HG03139 (cell line): ENCODE data around the gene ILKAP.
"Not testable (repeated sequence)": the region's sequence is repeated elsewhere in the genome, so short reads cannot be mapped to it uniquely, and the experiment has no call there.

Experiments
- ATAC-seq: cut with Tn5 transposase; IDR thresholded peaks from one replicate; pipeline ENCODE4 v1.9.1; 2021; ENCODE audit not compliant: unreplicated experiment

Gene ILKAP

DNA sequence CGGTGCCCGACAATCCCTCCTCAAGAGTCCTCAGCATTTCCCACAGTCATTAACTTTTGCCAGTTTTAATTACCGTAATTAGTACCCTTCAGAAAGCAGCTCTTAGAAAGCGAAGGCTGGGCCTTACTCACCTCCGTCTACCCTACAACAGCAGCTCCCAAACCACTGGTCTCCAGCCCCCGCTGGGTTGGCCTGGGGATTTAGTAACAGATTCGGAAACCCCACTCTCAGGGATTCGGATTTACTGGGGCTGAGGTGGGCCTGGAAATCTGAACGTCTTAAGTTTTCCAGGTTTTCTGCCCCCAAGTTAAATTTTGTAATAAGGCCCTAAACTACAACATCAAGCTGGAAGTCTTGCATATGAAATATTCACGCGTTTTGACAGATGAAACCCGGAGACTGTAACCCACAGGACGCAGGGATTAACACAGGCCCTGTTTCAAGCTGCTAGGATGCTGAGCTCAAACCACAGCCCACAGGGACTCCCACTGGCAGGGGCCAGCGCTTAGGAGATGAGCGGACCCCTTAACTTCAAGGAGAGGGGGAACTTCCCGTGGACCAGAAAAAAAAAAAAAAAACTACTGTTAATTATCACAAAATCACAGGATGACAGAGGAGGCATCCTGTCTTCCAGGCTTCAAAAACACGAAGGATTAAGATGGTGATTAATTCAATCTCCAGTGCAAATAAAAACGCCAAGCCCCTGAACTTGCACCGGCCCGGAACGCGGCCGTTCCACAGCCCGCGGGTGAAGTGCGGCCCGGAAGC lies 985 bp downstream of the ILKAP start:
- no peak for ATAC-seq

DNA sequence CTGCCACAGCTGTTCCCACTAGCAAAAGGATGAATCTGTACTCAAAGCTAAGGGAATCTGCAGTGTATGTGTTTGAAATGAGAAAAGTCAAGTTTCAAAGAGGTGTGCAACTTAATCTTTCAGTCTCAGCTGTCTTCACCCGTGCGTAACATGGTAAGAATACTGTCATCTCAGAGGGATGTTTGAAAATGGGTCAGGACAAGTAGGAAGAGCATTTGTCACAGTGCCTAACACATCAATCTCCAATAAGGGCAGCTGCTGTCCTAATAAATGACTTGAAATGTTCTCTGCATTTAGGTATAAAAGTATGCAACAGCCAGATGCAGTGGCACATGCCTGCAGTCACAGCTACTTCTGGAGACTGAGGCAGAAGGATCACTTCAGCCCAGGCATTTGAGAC lies 13.1 kb downstream of the ILKAP start:
- no peak for ATAC-seq

DNA sequence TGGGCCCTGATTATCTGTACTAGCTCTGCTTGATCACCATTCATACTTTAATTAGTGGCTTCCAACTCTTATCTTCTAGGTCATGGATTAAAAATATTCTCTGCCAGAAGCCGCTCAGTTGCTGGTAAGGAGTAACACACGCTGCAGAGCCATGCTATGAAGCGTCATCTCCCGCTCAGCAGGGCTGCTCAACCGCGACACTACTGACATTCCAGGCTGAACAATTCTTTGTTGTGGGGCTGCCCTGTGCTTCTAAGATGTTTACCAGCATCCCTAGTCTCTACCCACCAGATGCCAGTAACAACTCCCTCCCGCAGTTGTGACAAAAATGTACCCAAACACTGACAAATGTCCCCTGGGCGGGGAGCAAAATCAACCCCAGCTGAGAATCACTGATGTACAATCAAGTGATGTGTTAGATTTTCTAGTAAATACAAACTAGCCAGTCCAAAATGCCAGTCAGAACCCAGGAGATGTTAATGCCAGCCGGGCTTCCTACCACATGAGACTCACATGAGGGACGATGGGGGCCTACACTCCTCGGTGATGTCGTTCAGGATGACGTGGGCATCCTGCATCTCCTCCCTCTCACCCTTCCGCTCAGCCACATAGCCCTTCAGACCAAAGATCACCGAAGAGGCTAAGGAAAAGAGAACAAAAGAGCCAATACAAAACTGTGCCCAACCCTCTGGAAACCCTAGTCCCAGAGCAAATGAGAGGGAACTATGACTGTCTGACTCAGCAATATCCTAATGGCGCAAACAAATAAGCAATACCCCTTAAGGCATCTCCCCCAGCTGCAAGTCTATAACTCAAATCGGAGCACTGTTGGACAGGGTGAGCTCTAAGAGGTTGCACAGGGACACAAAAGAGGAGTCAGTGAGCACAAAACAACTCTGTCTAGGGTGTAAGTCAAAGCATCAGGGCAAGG lies 15.6 kb downstream of the ILKAP start:
- ATAC-seq: no peak

DNA sequence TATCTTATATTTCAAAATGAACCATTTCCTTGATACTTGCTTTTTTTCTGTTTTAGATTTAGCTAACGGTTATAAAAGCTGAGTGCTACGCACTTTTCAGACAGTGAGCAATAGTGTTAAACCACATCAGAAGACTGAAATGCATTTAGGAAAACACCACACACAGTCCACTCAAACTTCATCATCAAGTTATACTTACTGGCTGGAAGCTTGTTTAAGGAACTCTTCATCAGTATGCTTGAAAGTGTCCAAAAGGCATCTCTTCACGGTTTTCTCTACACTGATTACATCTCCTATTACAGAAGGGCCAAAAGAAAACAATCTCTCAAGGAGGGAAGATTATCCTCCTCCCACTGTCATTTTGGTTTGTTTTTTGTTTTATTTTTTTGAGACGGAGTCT lies 19.7 kb downstream of the ILKAP start:
- ATAC-seq: no peak

- no peak for ATAC-seq
Measured at GRCh38 chr2:238182362-238182761, 21.1 kb downstream of the ILKAP start.

DNA sequence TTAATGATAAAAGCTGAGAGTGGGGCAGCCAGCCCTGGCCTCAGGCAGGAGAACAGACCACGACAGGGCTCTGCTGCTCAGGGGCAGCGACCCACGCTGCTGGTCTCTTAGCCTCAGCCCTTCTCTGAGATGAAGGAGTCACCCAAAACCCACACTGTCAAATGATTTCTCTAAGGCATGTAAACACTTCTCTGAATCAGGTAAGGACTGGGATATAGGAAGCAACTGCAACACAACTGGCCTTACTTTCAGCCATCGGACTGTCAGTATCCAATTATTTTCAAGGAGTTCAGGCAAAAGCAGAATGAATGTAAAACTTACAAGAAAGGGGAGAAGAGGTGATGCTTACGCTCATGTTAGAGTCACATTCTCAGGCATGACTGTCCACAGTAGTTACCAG lies 22.9 kb downstream of the ILKAP start:
- no peak for ATAC-seq

DNA sequence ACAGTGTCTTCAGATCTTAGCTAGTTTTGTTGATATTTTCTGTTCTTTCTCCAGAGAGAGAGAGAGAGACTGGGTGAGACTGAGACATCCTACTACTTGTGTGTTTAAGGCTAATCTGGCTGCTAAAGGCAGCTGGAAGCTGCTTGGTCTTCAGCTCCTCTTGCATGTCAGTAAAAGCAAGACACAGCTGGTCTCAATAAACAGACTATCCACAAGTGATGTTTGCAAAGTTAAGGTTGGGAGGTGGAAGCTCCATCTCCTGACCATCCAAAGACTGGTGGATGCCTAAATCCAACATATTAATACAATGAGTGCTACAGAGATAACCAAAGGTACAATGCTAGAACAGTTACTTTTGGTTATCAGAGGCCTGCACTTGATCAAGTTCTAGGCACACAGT lies 26.9 kb downstream of the ILKAP start:
- ATAC-seq: no peak

- no peak for ATAC-seq
Measured at GRCh38 chr2:238174701-238175100, 28.8 kb downstream of the ILKAP start.

DNA sequence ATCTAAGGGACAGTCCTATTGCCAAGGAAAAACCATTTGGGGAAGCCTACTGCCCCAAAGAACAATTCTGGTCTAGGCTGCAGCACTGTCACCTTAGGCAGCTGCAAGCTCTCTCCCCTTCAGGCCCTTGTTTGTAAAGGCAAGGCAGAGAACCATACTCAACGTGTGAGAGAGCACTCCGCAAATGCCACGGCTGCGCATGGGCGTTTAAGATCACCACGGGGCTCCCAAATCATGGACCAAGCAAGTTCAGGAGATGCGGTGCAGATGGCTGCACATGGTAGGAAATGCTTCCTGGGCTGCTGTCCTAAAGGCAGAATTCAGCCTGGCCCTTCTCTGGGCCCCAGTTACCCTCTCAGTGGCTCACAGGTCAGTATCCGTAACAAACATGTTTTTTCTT lies 29.2 kb downstream of the ILKAP start:
- no peak for ATAC-seq

- no peak for ATAC-seq
Measured at GRCh38 chr2:238173692-238174091, 29.8 kb downstream of the ILKAP start.

- no peak for ATAC-seq
Measured at GRCh38 chr2:238172439-238172838, 31.1 kb downstream of the ILKAP start.

DNA sequence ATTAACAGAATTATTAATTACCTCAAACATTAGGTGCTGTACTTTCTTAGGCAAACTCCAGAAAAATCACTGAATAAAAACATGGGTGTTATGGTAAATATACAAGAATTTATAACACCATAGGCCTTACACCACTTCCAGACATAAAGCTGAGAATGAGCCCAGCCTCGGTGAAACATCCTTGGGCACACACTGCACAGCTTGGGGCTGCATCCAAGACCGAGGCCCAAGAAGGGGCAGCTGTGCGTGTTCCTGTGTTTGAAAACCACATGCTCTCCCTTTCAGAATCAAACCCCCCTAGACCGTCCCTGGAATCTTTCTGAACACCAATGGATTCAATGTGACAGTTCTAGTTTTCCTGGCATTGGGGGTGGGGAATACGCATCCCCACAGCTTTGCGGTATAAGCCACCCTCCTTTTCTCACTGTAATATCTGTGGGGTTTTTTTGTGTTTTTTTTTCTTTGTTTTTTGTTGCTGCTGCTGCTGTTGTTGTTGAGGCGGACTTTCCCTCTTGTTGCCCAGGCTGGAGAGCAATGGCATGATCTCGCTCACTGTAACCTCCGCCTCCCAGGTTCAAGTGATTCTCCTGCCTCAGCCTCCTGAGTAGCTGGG lies 31.8 kb downstream of the ILKAP start:
- ATAC-seq: no peak

DNA sequence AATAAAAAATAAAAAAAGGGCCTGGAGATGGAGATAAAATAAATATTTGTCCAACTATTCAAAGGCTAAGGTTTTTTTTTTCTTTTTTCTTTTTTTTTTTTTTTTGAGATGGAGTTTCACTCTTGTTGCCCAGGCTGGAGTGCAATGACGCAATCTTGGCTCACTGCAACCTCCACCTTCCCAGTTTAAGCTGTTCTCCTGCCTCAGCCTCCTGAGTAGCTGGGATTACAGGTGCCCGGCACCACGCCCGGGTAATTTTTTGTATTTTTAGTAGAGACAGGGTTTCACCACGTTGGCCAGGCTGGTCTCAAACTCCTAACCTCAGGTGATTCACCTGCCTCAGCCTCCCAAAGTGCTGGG lies 32.4 kb downstream of the ILKAP start:
- ATAC-seq: not testable (repeated sequence)

- ATAC-seq: no peak
Measured at GRCh38 chr2:238170386-238171071, 33.0 kb downstream of the ILKAP start.

DNA sequence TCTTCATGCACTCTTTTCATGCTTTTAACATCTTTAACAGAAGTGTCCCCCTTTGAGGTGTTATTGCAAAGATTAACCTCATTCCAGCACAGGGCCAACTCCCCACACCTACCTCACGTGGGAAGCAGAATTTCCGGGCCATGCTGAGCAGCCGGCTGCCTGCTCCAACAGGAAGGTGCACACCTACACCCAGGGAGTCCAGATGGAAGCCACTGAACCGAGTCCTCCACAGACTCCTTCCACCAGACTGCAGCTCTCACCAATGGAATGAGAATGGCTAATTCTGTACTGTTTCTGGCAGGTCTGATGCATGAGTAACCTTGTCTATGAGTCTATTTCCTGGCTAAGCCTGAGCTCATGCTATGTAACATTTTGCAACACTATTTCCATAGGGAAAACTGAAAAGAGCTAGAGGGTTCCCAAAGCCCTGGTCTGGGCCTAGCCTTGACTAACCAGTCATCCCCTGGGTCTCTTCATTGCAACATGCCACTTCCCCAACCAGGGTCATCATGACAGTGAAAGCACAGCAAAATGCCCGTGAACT lies 33.7 kb downstream of the ILKAP start:
- no peak for ATAC-seq

- ATAC-seq: no peak
Measured at GRCh38 chr2:238169048-238169707, 34.3 kb downstream of the ILKAP start.

- no peak for ATAC-seq
Measured at GRCh38 chr2:238168196-238169047, 35.1 kb downstream of the ILKAP start.

DNA sequence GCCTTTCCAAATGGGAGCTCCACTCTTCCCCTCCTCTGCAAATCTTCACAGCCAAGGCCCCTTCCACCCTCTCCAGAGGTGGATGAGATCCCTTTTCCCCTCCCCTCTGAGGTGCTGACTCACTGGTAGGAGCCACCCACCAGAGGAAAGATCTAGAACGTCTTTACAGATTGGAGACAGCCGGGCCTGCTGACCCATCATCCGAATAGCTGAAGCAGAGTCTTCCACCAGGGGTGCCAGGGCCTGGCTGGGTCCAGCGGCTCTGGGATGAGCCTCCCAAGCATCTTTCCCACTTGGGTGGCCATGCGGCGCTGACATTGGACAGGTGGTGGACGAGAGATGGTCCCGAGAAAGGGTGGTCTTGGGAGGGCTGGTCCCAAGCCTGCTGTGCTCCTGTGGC lies 35.7 kb downstream of the ILKAP start:
- no peak for ATAC-seq

DNA sequence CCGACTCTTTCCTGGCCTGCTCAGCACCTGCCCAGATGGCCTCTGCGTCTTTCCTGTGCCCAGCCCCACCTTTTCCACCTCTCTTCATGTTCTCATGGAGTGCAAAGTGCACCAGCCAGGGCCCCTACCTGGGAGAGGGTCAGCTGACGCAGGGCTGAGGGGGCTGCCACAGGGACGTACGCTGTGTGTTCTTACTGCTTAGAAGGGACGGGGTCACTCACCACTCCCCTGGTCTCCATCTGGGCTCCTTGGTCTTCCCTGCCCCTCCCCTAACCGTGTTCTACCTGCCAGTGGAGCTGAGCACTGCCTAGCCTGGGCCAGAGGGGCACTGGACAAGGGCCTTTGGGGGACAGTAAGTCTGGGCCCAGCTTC lies 36.2 kb downstream of the ILKAP start:
- no peak for ATAC-seq
